Fibroblast of the aortic adventitia (primary cell): ENCODE results near the gene TLK1. TPM values are rescaled to one million over a fixed set of nuclear protein-coding genes. Genes with fewer than 3 reads are reported as not detected.
"Not testable (repeated sequence)": the region's sequence is repeated elsewhere in the genome, so short reads cannot be mapped to it uniquely, and the experiment has no call there.

Source experiments
- DNase-seq: peaks from one replicate; pipeline ENCODE4 v3.0.0-alpha.2; 2010; ENCODE audit warnings: low read depth
- H3K4me3 ChIP-seq: 2 replicates; pipeline ENCODE4 v1.5.1; 2011; ENCODE audit warnings: low read depth, mild to moderate bottlenecking, control low read depth, low read length, moderate library complexity
- CTCF ChIP-seq: IDR thresholded peaks from 2 replicates; pipeline ENCODE4 v1.5.1; 2011; ENCODE audit warnings: mild to moderate bottlenecking, low read length, control low read depth, inconsistent platforms; ENCODE audit not compliant: insufficient read depth
- total RNA-seq: library from RNA; depleted of rRNA; stranded (reverse); fragments of >200 nt; gene quantifications from 2 replicates; pipeline ENCODE4 v1.2.3, GENCODE V29; 2012; ENCODE audit warnings: low replicate concordance

Gene TLK1
- total RNA-seq, 1 donor, result 28.1 TPM

GRCh38 chr2:171080607-171081006 is 80.1 kb downstream of the TLK1 start:
- H3K4me3 ChIP-seq, result no peak overlapping the region
- no peak for TF ChIP-seq CTCF
- DNase-seq, result no peak

- not testable (repeated sequence) for H3K4me3 ChIP-seq, DNase-seq
Observed at GRCh38 chr2:171076422-171076821, 84.3 kb downstream of the TLK1 start.

GRCh38 chr2:171072164-171072563 is 88.5 kb downstream of the TLK1 start:
- no peak for TF ChIP-seq CTCF
- H3K4me3 ChIP-seq, result no peak overlapping the region
- no peak for DNase-seq

- TF ChIP-seq CTCF, result no peak
- no peak overlapping the region for H3K4me3 ChIP-seq
- peak; percentile 43 for DNase-seq
Observed at GRCh38 chr2:171069286-171069956, 91.3 kb downstream of the TLK1 start.

- no peak for DNase-seq
- no peak overlapping the region for H3K4me3 ChIP-seq
- TF ChIP-seq CTCF, result no peak
Observed at GRCh38 chr2:171066110-171066509, 94.6 kb downstream of the TLK1 start.

- TF ChIP-seq CTCF, result no peak
- H3K4me3 ChIP-seq, result no peak overlapping the region
- no peak for DNase-seq
Observed at GRCh38 chr2:171057575-171057974, 103.1 kb downstream of the TLK1 start.

- no peak for TF ChIP-seq CTCF
- H3K4me3 ChIP-seq, result no peak overlapping the region
- peak; percentile 25 for DNase-seq
Observed at GRCh38 chr2:171056307-171056706, 104.4 kb downstream of the TLK1 start.
